ENCODE measurements around the gene NPNT.

NPNT gene

DNA sequence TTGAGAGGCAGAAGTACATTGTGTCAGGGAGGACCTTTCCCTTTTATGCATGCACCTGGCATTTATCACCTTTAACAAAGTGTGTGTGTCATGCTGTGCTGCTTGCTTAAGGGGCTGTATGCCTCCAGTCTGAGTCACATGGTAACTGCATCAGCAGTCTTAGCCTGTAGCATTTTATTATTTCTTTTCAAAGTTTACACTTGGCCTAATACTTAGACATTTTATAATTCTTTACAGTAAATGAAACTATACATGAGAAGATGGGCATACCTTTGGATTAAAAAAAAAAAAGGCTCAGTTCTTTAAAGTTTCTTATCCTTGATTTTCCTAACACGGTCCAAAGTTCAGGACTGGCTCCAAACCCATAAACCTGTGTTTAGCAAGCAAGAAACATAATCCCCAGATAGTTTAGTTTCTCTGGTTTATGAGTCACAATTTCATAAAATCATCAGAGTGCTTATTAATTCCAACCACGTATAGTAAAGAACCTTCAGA lies 14.6 kb downstream of the NPNT start (continued):
- TF ChIP-seq ARNTL (CRISPR knock-in tag; IDR thresholded peaks at IDR 0.05; ENCODE audit: borderline replicate concordance, low read depth) = no peak
- no peak for TF ChIP-seq PPARA (CRISPR knock-in tag; IDR thresholded peaks at IDR 0.05; ENCODE audit: borderline replicate concordance)
- TF ChIP-seq, protein P1, sequence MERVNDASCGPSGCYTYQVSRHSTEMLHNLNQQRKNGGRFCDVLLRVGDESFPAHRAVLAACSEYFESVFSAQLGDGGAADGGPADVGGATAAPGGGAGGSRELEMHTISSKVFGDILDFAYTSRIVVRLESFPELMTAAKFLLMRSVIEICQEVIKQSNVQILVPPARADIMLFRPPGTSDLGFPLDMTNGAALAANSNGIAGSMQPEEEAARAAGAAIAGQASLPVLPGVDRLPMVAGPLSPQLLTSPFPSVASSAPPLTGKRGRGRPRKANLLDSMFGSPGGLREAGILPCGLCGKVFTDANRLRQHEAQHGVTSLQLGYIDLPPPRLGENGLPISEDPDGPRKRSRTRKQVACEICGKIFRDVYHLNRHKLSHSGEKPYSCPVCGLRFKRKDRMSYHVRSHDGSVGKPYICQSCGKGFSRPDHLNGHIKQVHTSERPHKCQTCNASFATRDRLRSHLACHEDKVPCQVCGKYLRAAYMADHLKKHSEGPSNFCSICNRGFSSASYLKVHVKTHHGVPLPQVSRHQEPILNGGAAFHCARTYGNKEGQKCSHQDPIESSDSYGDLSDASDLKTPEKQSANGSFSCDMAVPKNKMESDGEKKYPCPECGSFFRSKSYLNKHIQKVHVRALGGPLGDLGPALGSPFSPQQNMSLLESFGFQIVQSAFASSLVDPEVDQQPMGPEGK (CRISPR knock-in tag; IDR thresholded peaks at IDR 0.05; ENCODE audit: borderline replicate concordance) = no peak

DNA sequence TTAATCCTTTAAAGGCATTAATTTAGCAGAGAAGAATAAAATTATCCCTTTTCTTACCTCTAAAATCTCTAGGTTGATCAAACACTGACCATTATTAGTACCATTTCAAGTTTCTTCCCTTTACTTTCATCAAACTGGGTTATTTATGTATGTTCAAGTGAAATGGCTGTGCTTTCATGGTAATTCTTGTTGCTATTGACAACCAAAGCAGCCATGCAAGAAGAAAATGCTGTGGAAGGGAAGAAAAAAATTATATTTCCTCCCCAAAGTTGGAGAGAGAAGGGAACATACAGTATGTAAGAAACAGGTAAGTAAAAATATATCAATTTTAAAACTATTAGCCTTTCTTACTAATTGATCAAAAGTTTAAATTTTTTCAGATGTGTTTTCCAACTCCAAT lies 16.2 kb downstream of the NPNT start:
- TF ChIP-seq RARB (CRISPR knock-in tag; IDR thresholded peaks at IDR 0.05) (no peak), SNAI2 (CRISPR knock-in tag; IDR thresholded peaks at IDR 0.05) (no peak), ZNF565 (CRISPR knock-in tag; conservative IDR thresholded peaks at IDR 0.05; ENCODE audit: low read depth) (no peak), ZNF8 (CRISPR knock-in tag; IDR thresholded peaks at IDR 0.05) (no peak), CSDC2 (CRISPR knock-in tag; IDR thresholded peaks at IDR 0.05) (no peak), TOX (CRISPR knock-in tag; IDR thresholded peaks at IDR 0.05; ENCODE audit: borderline replicate concordance) (no peak), ISL1 (CRISPR knock-in tag; IDR thresholded peaks at IDR 0.05) (no peak), POU6F1 (CRISPR knock-in tag; IDR thresholded peaks at IDR 0.05; ENCODE audit: borderline replicate concordance, low read depth) (no peak), ZNF70 (CRISPR knock-in tag; IDR thresholded peaks at IDR 0.05) (no peak), TCF4 (CRISPR knock-in tag; IDR thresholded peaks at IDR 0.05; ENCODE audit: borderline replicate concordance) (no peak), ZFP30 (CRISPR knock-in tag; IDR thresholded peaks at IDR 0.05) (no peak), ZFP3 (CRISPR knock-in tag; IDR thresholded peaks at IDR 0.05) (no peak), ARNTL (CRISPR knock-in tag; IDR thresholded peaks at IDR 0.05; ENCODE audit: borderline replicate concordance, low read depth) (no peak), GLIS3 (CRISPR knock-in tag; IDR thresholded peaks at IDR 0.05) (no peak), ESRRG (CRISPR knock-in tag; IDR thresholded peaks at IDR 0.05) (no peak), ZC3H10 (CRISPR knock-in tag; IDR thresholded peaks at IDR 0.05) (no peak)
- TF ChIP-seq, protein P2, sequence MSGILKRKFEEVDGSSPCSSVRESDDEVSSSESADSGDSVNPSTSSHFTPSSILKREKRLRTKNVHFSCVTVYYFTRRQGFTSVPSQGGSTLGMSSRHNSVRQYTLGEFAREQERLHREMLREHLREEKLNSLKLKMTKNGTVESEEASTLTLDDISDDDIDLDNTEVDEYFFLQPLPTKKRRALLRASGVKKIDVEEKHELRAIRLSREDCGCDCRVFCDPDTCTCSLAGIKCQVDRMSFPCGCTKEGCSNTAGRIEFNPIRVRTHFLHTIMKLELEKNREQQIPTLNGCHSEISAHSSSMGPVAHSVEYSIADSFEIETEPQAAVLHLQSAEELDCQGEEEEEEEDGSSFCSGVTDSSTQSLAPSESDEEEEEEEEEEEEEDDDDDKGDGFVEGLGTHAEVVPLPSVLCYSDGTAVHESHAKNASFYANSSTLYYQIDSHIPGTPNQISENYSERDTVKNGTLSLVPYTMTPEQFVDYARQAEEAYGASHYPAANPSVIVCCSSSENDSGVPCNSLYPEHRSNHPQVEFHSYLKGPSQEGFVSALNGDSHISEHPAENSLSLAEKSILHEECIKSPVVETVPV (CRISPR knock-in tag; IDR thresholded peaks at IDR 0.05) = no peak
- TF ChIP-seq, protein P3, sequence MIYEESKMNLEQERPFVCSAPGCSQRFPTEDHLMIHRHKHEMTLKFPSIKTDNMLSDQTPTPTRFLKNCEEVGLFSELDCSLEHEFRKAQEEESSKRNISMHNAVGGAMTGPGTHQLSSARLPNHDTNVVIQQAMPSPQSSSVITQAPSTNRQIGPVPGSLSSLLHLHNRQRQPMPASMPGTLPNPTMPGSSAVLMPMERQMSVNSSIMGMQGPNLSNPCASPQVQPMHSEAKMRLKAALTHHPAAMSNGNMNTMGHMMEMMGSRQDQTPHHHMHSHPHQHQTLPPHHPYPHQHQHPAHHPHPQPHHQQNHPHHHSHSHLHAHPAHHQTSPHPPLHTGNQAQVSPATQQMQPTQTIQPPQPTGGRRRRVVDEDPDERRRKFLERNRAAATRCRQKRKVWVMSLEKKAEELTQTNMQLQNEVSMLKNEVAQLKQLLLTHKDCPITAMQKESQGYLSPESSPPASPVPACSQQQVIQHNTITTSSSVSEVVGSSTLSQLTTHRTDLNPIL (CRISPR knock-in tag; IDR thresholded peaks at IDR 0.05; ENCODE audit: low read depth) = no peak
- TF ChIP-seq, protein P1 (CRISPR knock-in tag; IDR thresholded peaks at IDR 0.05; ENCODE audit: borderline replicate concordance) = no peak
- TF ChIP-seq, protein P4, sequence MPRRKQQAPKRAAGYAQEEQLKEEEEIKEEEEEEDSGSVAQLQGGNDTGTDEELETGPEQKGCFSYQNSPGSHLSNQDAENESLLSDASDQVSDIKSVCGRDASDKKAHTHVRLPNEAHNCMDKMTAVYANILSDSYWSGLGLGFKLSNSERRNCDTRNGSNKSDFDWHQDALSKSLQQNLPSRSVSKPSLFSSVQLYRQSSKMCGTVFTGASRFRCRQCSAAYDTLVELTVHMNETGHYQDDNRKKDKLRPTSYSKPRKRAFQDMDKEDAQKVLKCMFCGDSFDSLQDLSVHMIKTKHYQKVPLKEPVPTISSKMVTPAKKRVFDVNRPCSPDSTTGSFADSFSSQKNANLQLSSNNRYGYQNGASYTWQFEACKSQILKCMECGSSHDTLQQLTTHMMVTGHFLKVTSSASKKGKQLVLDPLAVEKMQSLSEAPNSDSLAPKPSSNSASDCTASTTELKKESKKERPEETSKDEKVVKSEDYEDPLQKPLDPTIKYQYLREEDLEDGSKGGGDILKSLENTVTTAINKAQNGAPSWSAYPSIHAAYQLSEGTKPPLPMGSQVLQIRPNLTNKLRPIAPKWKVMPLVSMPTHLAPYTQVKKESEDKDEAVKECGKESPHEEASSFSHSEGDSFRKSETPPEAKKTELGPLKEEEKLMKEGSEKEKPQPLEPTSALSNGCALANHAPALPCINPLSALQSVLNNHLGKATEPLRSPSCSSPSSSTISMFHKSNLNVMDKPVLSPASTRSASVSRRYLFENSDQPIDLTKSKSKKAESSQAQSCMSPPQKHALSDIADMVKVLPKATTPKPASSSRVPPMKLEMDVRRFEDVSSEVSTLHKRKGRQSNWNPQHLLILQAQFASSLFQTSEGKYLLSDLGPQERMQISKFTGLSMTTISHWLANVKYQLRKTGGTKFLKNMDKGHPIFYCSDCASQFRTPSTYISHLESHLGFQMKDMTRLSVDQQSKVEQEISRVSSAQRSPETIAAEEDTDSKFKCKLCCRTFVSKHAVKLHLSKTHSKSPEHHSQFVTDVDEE (CRISPR knock-in tag; IDR thresholded peaks at IDR 0.05) = no peak
- no peak for ATAC-seq

Measured in SK-N-SH treated with all-trans-retinoic acid at 6 μM for 48 hours (cell line).